Upper lobe of left lung (tissue), 4 donors: ENCODE measurements around the gene HOXC5.

Source experiments
- CTCF ChIP-seq, 6 experiments: fragments of 450-650 bp in 4 of 6; fragments of 200-600 bp in 2 of 6; sonication (generic) in 2 of 6; IDR thresholded peaks; one replicate each; pipeline ENCODE4 v1.5.1; 2016 to 2019; ENCODE audit warnings: antibody characterized with exemption in 6 of 6
- POLR2A ChIP-seq, 4 donors: fragments of 450-650 bp; IDR thresholded peaks; one replicate each; pipeline ENCODE4 v1.5.1; 2016 to 2017; ENCODE audit warnings: antibody characterized with exemption in 4 of 4, mild to moderate bottlenecking in 2 of 4
- POLR2AphosphoS5 ChIP-seq, 2 donors: sonication (generic); formaldehyde crosslinking; IDR thresholded peaks; one replicate each; pipeline ENCODE4 v1.5.1; 2017; ENCODE audit warnings: antibody characterized with exemption in 2 of 2

GRCh38 chr12:54033106-54033979 is 493 bp downstream of the HOXC5 start:
- TF ChIP-seq CTCF (IDR thresholded peaks at IDR 0.05) = no peak
- TF ChIP-seq POLR2A (IDR thresholded peaks at IDR 0.05) = no peak
- no peak for TF ChIP-seq POLR2AphosphoS5 (IDR thresholded peaks at IDR 0.05)
